ENCODE data around the gene KPNA6.
A peak's percentile ranks its signal among the peaks of the same experiment; 100 is the strongest.
"Not testable (repeated sequence)": the region's sequence is repeated elsewhere in the genome, so short reads cannot be mapped to it uniquely, and the experiment has no call there.

KPNA6 gene

DNA sequence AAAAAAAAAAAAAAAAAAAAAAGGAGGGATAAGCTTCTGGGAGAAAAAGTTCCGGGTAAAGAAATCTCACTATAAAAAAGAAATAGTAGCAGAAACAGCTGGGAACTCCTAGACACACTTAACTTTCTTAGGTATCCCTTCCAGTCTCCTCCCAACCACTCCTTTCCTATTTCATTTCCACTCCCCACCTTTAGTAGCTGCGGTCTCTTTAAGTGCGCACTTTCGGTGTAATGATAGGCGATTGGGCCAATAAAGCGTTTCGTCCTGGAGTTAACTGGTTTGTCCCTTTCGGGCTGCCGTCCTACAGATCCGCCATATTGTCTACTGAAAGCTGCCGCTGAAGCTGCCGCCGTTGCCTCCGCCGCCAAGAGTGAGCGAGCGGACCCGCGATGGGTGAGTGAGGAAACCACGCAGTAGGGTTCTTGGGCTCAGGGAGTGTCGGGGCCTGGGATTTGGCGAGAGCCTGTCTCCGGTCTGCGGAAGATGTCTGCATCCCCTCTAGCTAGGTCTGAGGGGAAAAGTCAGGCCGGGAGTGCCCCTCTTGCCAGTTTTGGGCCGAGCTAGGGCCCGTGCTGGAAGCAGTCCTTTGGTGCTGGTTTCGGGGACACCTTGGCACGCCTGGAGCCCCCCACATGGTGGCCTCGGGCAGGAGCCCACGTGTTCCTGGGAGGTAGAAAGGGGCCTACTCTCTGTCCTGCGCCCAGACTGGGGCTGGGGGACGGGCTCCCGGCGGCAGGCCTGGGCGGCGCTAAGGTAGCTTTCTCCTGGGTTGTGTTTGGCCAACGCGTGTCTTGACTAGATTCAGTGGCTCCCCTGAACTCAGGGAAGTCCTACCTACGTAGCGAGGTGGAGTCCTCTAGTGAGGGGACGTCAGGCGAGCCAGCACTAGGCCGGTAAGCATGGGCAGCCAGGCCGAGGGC lies at the start of gene KPNA6:
Gene KPNA6, plus strand, starts transcription at position 315 of the 920 bp plus-strand sequence. Its CDS starts 75 bp downstream, at position 390.
- peak; percentile 93 for DNase-seq (ENCODE audit: low spot score)

DNA sequence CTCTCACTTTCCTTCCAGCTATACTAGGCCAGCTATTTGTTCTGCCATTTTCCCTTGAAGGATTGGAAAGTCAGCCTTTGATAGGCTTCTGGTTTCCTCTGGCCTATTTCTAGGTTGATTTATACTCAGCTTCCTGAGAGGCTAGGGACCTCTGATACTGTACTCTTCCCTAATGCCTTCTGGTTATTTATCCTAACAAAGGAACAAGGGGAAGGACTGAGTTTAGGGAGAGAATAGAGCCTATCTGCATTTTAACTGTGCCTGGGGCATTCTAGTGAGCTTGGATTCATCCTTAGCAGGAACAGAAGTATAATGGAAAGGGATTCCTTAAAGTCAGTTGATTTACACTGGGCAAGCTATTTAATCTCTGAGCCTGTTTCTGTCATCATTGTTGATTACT lies 46.9 kb upstream of the KPNA6 start:
- no peak for DNase-seq (ENCODE audit: low spot score)

DNA sequence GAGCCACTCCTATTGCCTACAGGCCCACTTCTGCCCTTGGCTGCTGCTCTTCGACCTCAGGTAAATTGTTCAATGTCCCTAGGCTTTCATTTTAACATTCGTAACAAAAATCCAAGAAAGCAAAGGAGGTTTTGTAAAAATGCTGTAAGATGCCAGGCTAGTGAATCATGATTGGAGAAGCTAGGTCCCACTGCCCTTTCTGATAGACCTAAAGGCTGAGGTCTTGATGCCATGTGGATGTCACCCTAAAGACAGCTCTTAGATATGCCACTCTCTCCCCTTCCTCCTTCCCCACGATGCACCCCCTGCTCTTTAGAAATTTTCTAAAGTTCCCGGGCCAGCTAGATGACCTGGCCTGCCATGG lies 45.0 kb upstream of the KPNA6 start:
- DNase-seq (ENCODE audit: low spot score), result no peak

DNA sequence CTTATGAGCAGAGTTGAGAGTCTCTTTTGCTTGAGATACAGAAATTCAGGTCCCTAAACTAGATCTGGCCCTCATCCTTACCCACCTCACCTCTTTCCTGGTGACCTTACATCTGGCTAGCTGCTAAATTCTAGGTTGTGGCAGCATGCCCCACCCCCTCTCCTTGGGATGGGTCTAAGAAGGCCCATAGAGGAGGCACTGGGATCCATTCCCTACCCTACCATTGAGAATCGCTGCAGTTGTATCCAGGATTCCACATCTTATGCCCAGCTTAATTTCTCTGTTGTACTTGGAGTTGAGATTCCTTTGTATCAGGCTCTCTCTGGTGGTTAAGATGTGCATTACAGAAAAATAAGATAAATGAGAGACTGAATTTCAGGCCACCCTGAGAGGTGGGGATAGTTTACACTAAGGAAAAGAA lies 44.6 kb upstream of the KPNA6 start:
- DNase-seq (ENCODE audit: low spot score), result peak; percentile 72

DNA sequence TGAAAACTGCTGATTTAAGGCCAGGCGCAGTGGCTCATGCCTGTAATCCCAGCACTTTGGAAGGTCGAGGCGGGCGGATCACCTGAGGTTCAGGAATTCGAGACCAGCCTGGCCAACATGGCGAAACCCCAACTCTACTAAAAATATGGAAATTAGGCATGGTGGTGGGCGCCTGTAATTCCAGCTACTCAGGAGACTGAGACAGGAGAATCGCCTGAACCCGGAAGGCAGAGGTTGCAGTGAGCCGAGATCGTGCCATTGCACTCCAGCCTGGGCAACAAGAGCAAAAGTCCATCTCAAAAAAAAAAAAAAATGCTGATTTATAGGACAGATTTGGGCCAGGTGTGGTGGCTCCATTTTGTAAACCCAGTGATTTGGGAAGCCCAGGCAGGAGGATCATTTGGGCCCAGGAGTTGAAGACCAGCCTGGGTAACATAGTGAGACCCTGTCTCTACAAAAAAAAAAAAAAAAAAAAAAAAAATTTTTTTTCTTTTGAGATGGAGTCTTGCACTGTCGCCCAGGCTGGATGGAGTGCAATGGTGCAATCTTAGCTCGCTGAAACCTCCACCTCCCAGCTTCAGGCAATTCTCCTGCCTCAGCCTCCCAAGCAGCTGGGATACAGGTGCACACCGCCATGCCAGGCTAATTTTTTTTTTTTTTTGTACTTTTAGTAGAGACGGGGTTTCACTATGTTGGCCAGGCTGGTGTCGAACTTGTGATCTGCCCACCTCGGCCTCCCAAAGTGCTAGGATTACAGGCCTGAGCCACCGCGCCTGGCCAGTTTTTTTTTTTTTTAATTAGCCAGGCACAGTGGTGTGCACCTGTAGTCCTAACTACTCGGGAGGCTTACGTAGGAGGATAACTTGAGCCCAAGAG lies 42.0 kb upstream of the KPNA6 start:
- DNase-seq (ENCODE audit: low spot score), result not testable (repeated sequence)

DNA sequence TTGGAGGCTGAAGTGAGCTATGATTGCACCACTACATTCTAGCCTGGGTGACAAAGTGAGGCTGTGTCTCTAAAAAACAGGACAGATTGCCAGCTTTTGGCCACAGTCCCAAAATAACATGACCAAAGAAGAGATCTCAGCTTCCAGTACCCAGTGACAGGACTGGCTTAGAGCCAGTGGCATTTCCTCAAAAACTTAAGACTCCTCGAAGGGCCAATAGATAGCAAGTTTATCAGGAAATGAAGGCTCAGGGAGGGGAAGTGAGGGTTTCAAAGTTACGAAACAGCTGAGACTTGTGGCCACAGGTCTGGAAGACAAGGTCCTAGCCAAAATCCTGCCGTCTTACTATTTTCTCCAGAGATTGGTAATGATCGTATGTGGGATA lies 41.4 kb upstream of the KPNA6 start:
- DNase-seq (ENCODE audit: low spot score), result peak; percentile 71

DNA sequence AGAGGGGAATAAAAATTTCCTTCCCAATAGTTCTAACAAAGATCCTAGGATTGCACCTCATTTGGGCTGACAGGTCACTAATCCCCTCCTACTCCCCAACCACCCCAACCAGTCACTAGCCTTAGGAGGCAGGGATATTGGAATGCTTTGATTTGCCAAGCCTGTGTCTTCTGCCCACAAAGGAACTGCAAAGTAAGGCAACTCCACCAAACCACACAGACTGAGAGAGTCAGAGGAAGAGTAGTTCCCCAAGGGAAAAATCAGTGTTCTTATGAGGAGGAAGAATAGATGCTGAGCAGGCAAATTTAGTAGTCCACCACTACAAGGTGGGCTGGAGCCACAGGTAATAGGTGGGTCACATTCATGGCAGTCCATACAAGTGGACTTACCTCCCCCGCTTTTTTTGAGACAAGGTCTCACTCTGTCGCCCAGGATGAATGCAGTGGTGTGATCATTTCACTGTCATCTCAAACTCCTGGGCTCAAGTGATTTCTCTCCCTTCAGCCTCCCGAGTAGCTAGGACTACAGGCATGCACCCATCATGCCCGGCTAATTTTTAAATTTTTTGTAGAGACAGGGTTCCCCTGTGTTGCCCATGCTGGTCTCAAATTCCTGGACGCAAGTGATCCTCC lies 38.8 kb upstream of the KPNA6 start:
- DNase-seq (ENCODE audit: low spot score), result no peak

DNA sequence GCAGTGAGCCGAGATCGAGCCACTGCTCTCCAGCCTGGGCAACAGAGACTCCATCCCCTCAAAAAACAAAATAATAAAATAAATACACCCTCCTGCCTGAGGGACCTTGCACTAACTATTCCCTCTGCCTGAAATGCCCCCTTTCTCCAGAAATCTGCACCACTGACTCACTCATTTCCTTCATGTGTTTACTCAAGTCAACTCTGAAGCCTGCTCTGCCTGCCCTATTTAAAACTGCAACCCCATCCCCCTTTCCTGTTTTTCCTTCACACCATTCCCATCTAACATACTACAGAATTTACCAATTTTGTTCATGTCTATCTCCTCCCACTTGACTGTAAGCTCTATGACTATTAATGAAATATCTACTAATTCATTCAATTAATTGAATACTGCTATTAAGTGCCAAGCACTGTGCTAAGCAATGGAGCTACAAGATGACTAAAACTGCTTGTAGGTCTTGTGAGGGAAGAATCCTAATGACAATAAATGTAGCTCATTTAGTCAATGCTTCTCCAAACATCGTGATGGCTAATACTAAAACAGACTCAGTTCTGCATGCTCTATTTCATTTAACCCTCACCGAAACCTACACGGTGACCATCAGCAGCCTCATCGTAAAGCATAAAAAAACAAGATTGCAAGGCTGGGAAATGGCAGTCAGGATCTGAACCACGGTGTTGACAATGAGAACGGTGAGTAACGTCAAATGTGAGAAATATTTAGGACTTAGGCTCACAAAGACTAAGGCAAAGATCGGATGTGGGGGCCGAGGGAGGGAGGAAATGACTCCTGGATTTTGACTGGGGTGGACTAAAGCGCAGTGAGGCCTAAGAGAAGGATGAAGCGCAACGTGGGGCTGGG lies 35.9 kb upstream of the KPNA6 start:
- no peak for DNase-seq (ENCODE audit: low spot score)

DNA sequence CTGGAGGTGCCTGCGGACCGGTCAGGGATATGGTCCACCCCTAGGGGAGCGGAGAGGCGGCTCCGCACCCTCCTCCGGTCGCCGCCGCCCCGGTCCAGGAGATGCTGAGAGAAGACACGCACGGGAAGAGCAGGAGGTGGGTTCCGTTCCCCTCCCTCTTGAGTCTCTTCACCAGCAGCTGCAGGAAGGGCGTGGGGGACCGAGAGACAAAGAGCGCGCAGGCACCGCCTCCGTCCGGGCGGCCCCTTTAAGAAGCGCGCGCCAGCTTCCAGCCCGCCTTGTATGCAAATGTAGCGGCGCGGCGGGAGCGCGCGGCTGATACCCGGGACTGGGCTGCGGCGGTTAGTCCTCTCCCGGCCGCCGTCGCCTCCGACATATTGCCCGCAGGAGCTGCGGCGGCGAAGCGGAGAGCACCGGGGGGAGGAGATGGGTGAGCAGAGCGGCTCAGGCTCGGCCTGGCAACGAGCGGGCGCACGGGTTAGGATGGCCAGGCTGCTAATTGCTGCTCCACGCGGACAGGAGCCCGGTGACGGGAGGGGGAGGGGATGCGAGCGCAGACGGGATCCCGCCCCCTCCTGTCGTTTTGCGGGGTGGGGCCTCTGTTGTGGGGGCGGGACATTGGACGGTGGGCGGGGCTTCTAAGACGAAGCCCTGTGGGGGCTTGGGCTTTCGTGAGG lies 35.1 kb upstream of the KPNA6 start, which contains the start of gene TMEM39B:
Gene TMEM39B, plus strand, starts transcription at position 318 of the 677 bp plus-strand sequence. Its CDS starts 109 bp downstream, at position 427.
- DNase-seq (ENCODE audit: low spot score), result peak; percentile 96

DNA sequence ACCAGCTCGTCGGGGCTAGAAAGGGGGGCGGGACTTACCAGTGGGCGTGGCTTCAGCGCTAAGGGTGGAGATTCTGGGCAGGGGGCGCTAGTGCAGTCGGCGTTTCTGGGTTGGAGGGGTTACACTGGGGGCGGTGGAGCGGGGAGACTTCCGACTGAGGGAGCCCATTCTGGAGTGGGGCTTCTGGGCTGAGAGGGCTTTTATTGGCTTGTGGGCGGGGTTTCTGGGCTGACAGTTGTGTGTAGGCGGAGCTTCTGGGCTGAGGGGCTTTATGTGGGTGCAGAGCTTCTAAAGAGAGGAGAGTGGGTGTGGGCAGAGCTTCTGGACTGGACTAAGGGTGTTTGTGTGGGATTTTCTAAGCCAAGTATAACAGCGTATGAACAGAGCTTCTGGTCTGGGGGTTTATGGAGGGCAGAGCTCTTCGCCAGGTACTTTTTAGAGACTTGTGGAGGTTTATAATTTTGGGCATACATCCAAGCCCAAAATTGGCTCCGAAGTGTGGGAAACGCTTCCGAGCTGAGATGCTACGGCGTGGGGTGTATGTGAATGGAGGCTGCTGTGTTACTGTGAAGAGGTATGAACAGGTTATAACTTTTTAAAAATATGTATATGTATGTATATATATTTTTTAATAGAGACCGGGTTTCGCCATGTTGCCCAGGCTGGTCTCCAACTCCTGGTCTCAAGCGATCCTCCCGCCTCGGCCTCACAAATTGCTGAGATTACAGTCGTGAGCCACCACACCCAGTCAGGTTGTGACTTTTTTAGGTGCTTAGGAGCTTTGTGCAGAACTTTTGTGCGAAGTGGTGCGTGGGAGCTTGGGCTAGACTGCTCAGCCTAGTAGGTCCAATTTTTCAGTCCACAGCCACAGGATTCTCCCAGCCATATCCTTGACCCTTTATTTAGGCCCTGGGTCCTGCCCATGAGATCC lies 34.3 kb upstream of the KPNA6 start:
- DNase-seq (ENCODE audit: low spot score), result no peak

DNA sequence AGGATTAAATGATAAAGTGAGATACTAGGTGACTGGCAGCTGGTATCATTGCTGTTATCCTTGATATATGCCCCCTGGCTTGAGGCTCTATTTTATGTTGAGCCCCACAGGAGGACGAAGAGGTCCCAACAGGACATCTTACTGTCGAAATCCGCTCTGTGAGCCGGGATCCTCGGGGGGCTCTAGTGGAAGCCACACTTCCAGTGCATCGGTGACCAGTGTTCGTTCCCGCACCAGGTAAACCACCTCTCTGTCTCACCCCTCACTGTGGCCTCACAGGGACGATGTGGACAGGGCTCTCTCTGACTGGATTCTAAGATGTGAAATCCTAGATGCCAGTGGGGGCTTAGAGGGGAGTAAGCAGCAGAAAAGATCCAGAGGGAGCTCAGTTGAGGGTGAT lies 33.0 kb upstream of the KPNA6 start:
- DNase-seq (ENCODE audit: low spot score), result no peak

DNA sequence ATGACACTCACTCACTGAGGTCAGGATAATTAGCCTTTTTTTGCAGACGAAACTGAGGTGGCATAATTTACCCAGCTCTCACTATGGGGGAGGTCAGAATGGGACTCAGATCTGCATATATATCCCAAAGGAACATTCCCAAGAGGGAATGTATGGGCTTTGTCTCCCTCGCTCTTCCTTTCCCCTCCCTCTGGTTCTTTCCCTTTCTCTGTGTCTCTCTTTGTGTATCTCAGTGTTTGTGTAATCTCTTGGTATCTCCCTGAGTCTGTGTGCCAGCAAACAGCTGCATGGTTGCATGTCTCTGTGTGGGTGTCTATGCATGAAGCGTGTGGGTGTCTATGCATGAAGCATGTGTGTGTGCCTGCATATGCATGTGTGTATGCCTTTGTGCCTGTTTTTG lies 30.4 kb upstream of the KPNA6 start:
- peak; percentile 23 for DNase-seq (ENCODE audit: low spot score)

DNA sequence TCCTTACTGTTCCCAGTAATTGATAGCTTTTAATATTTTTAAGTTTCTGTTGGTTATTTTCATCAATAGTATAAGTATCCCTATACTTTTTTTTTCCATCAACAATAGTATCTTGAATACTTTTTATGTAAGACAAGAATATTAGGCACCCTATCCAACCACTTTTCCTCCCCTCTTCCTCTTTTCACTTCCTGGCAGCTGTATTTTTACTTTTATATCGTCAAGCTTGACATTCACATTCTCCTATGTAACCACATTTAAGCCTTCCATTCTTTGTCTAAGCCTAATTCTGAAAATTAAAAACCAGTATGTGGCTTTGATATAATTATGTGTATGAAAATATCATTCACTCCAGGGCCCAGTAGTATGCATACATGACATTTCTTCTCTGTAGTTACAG lies 25.8 kb upstream of the KPNA6 start:
- no peak for DNase-seq (ENCODE audit: low spot score)

DNA sequence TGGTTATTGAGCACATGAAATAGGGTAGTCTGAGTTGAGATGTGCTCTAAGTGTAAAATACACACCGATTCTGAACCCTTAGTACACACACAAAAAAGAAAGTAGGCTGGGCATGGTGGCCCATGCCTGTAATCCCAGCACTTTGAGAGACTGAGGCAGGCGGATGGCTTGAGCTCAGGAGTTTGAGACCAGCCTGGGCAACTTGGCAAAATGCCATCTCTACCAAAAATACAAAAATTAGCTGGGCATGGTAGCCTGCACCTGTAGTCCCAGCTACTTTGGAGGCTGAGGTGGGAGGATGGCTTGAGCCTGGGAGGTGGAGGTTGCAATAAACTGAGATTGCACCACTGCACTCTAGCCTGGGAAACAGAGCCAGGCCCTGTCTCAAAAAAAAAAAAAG lies 21.5 kb upstream of the KPNA6 start:
- DNase-seq (ENCODE audit: low spot score), result not testable (repeated sequence)

DNA sequence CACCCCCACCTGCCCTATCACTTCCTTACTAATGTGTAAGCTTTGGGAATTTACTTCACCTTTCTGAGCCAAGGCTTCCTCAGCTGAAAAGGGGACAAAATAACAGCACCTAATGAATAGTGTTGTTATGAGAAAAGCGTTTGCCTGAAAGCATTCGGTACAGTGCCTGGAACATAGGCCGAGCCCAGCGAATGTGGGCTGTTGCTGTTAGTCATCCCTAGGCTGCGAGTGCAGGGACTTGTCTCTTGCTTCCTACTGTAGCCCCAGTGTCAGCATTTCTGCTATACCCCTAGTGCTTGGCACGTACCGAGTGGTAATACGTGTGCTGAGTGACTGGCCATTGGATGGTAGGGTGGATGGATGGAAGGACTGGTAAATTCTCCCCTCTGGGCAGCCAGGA lies 16.7 kb upstream of the KPNA6 start:
- no peak for DNase-seq (ENCODE audit: low spot score)

DNA sequence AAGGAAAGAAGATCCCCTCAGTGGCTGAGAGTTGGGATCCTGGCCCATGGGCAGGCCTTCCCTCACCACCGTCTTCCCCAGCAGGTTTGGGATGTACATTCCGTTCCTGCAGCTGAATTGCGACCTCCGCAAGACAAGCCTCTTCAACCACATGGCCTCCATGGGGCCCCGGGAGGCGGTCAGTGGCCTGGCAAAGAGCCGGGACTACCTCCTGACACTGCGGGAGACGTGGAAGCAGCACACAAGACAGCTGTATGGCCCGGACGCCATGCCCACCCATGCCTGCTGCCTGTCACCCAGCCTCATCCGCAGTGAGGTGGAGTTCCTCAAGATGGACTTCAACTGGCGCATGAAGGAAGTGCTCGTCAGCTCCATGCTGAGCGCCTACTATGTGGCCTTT lies 16.3 kb upstream of the KPNA6 start:
- no peak for DNase-seq (ENCODE audit: low spot score)

DNA sequence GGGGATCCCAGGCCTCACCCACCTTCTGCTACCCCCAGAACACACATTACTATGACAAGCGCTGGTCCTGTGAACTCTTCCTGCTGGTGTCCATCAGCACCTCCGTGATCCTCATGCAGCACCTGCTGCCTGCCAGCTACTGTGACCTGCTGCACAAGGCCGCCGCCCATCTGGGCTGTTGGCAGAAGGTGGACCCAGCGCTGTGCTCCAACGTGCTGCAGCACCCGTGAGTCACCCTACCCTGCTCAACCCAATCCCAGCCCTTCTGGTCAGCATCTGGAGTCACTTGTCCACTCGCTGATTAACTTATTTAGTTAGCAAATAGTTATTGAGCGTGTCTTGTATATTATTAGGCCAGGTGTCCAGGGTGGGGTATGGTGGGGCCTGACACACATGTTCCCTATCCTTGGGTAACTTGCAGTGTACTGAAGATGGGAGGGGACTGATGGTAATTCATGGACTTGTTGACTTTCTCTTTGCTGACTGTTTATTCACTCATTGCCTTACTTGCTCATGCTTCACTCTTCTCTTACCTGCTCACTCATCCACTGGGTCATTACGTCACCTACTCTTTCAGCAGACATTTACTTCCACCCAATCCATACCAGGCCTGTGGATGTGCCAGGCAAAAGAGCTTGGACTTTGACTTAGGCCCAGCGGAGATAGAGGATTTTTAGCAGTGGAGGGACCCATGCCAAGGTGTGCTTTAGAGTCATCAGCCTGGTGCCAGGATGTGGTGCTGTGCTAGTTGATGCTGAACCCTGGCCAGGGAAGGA lies 12.9 kb upstream of the KPNA6 start:
- no peak for DNase-seq (ENCODE audit: low spot score)

DNA sequence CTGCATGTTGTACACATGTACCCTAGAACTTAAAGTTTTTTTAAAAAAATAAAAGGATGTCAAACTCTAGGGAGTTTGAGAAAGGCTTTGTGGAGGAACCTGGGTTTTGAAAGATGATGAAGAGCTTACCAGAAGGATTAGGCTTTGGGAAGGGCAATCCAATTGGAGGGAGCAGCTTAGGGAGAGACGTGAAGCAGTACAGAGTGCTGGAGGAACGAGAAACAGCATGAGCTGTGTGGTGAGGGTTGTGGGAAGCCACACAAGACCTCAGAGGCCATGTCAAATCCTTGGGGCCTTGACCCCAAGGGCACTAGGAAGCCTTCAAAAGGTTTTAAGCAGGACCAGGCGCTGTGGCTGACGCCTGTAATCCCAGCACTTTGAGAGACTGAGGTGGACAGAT lies 8.4 kb upstream of the KPNA6 start:
- DNase-seq (ENCODE audit: low spot score), result no peak

DNA sequence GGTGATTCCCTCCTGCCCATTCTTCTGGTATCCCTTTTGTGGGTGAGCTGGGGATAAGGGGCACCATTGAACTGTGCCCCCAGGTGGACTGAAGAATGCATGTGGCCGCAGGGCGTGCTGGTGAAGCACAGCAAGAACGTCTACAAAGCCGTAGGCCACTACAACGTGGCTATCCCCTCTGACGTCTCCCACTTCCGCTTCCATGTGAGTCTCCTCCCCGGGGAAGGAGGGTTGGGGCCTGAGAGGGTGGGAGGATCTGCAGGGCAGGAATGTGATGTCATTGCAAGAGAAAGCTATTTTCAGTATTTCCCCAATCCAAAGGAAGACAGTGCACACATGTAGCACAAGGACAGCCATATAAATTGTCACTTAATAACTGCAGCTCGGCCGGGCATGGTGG lies 7.5 kb upstream of the KPNA6 start:
- peak; percentile 36 for DNase-seq (ENCODE audit: low spot score)
